HepG2 (cell line): ENCODE results near the gene KRTAP3-3. TPM values are rescaled to one million over a fixed set of nuclear protein-coding genes. Genes with fewer than 3 reads are reported as not detected.

Experiments used
- ATAC-seq: fragments of 200-7000 bp; cut with Tn5 transposase; 3 replicates; pipeline ENCODE4 v1.9.1; 2020; ENCODE audit warnings: mild to moderate bottlenecking, moderate library complexity
- BruUV-seq: library from RNA; stranded (reverse); fragments of 400-500 nt; replicated peaks from 2 replicates; lab custom pipeline; 2021; lab: Mats Ljungman, UMichigan
- CTCF ChIA-PET: fragments of 300-600 bp; formaldehyde crosslinking; extraction: SDS; loops from one replicate; lab custom pipeline; 2021; ENCODE audit warnings: low total read pairs, inconsistent platforms, low intra/inter-chr PET ratio; lab: Yijun Ruan, JAX
- POLR2A ChIA-PET: fragments of 350-600 bp; sonication (Branson Sonifier 250); formaldehyde crosslinking; loops from one replicate; lab custom pipeline; 2020; ENCODE audit warnings: antibody characterized with exemption, inconsistent platforms; lab: Yijun Ruan, JAX
- DNase-seq: peaks from one replicate; pipeline ENCODE4 v3.0.0-alpha.2; 2015; ENCODE audit warnings: low spot score
- FAIRE-seq: peaks from 3 replicates; lab custom pipeline; 2011; peaks lifted over from hg19 to GRCh38; lab: Jason Lieb, UNC
- H2AFZ ChIP-seq: one replicate; pipeline ENCODE4 v1.6.1; 2011; ENCODE audit warnings: low read length, inconsistent platforms
- H3K27ac ChIP-seq: fragments of 300-600 bp; 3 replicates; pipeline ENCODE4 v1.8.0; 2011; ENCODE audit warnings: mixed run types, mild to moderate bottlenecking, mixed read lengths, low read length, inconsistent platforms; ENCODE audit not compliant: insufficient read depth; ENCODE audit errors: extremely low read length
- H3K27me3 ChIP-seq, 2 experiments: fragments of 200-600 bp in 1 of 2; 2 replicates in 1 of 2; 3 replicates in 1 of 2; pipeline versions ENCODE4 v1.6.0 to v1.8.0; 2011; ENCODE audit warnings: low read length in 2 of 2, mild to moderate bottlenecking in 2 of 2, moderate library complexity in 2 of 2, inconsistent platforms in 1 of 2; ENCODE audit not compliant: insufficient read depth in 2 of 2, control insufficient read depth in 1 of 2
- H3K36me3 ChIP-seq, 2 experiments: fragments of 200-600 bp in 1 of 2; replicated peaks in 1 of 2; 2 replicates in 1 of 2; 3 replicates in 1 of 2; pipeline versions ENCODE4 v1.5.1 to v1.8.0; 2011; ENCODE audit warnings: low read length in 2 of 2, inconsistent platforms in 1 of 2; ENCODE audit not compliant: insufficient read depth in 2 of 2, control insufficient read depth in 1 of 2
- H3K4me1 ChIP-seq: 2 replicates; pipeline ENCODE4 v1.5.1; 2012; ENCODE audit warnings: low read length, inconsistent platforms; ENCODE audit not compliant: insufficient read depth
- H3K4me2 ChIP-seq: 2 replicates; pipeline ENCODE4 v1.6.0; 2011; ENCODE audit warnings: low read depth, low read length, inconsistent platforms
- H3K4me3 ChIP-seq, 3 experiments: fragments of 200-600 bp in 1 of 3; sonication (generic), shearing (Covaris generic) in 1 of 3; replicated peaks in 1 of 3; 2 replicates each; pipeline ENCODE4 v1.5.1; 2011 to 2016; ENCODE audit warnings: low read length in 3 of 3, inconsistent platforms in 2 of 3, low read depth in 2 of 3, mild to moderate bottlenecking in 2 of 3, control low read depth in 1 of 3, mixed read lengths in 1 of 3; ENCODE audit not compliant: insufficient read depth in 1 of 3
- H3K79me2 ChIP-seq: one replicate; pipeline ENCODE4 v1.6.1; 2011; ENCODE audit warnings: low read length, inconsistent platforms; ENCODE audit not compliant: insufficient read depth
- H3K9ac ChIP-seq: 2 replicates; pipeline ENCODE4 v1.6.0; 2011; ENCODE audit warnings: mild to moderate bottlenecking, low read depth, low read length, inconsistent platforms; ENCODE audit not compliant: insufficient read depth
- H3K9me3 ChIP-seq: 2 replicates; pipeline ENCODE4 v1.5.1; 2012; ENCODE audit warnings: mild to moderate bottlenecking, low read length
- H4K20me1 ChIP-seq: 2 replicates; pipeline ENCODE4 v1.6.0; 2011; ENCODE audit warnings: inconsistent platforms, mild to moderate bottlenecking, low read length, moderate library complexity; ENCODE audit not compliant: insufficient read depth
- BRCA1 ChIP-seq: sonication (generic); formaldehyde crosslinking; IDR thresholded peaks from 2 replicates; pipeline ENCODE4 v1.4.0; 2020; ENCODE audit warnings: missing genetic modification reagents
- CREB1 ChIP-seq, 2 experiments: fragments of 450-650 bp in 1 of 2; IDR thresholded peaks; 2 replicates each; pipeline ENCODE4 v1.6.1; 2016 to 2017; ENCODE audit warnings: control low read depth in 1 of 2, mild to moderate bottlenecking in 1 of 2, missing compliant biosample characterization in 1 of 2, missing genetic modification characterization in 1 of 2
- HOXA7 ChIP-seq: sonication (generic); formaldehyde crosslinking; IDR thresholded peaks from 2 replicates; pipeline ENCODE4 v1.8.1; 2022; ENCODE audit warnings: mild to moderate bottlenecking, missing genetic modification reagents, moderate library complexity
- JUND ChIP-seq: sonication (generic); formaldehyde crosslinking; IDR thresholded peaks from 2 replicates; pipeline ENCODE4 v1.8.0; 2022; ENCODE audit warnings: mild to moderate bottlenecking, missing genetic modification reagents
- KAT7 ChIP-seq: IDR thresholded peaks from 2 replicates; pipeline ENCODE4 v1.6.1; 2018; ENCODE audit warnings: borderline replicate concordance, missing compliant biosample characterization
- MTF2 ChIP-seq: sonication (generic); formaldehyde crosslinking; IDR thresholded peaks from 2 replicates; pipeline ENCODE4 v1.5.0; 2020; ENCODE audit warnings: missing genetic modification reagents, borderline replicate concordance
- MXD4 ChIP-seq: IDR thresholded peaks from 2 replicates; pipeline ENCODE4 v1.6.1; 2016; ENCODE audit warnings: mild to moderate bottlenecking, missing biosample characterization, missing genetic modification reagents
- NFKB2 ChIP-seq: sonication (generic); formaldehyde crosslinking; IDR thresholded peaks from 2 replicates; pipeline ENCODE4 v1.4.0; 2020; ENCODE audit warnings: missing genetic modification reagents, borderline replicate concordance
- POLR2AphosphoS5 ChIP-seq: IDR thresholded peaks from 2 replicates; pipeline ENCODE4 v1.6.1; 2012; ENCODE audit warnings: low read depth, low read length
- SOX13 ChIP-seq, 3 experiments: fragments of 450-650 bp in 1 of 3; sonication (generic) in 1 of 3; formaldehyde crosslinking in 1 of 3; IDR thresholded peaks in 2 of 3; conservative IDR thresholded peaks in 1 of 3; 2 replicates each; pipeline versions ENCODE4 v1.5.0 to v1.6.1; 2016 to 2020; ENCODE audit warnings: antibody characterized with exemption in 1 of 3, mild to moderate bottlenecking in 1 of 3, missing compliant biosample characterization in 1 of 3, missing genetic modification reagents in 1 of 3, moderate library complexity in 1 of 3
- SRY ChIP-seq: sonication (generic); formaldehyde crosslinking; IDR thresholded peaks from 2 replicates; pipeline ENCODE4 v1.8.0; 2022; ENCODE audit warnings: mild to moderate bottlenecking, missing genetic modification reagents
- ZBTB25 ChIP-seq: IDR thresholded peaks from 2 replicates; pipeline ENCODE4 v1.6.1; 2018; ENCODE audit warnings: missing genetic modification reagents
- ZBTB38 ChIP-seq: sonication (generic); formaldehyde crosslinking; IDR thresholded peaks from 2 replicates; pipeline ENCODE4 v1.5.1; 2020; ENCODE audit warnings: mild to moderate bottlenecking, missing genetic modification reagents
- ZFP90 ChIP-seq: sonication (generic); formaldehyde crosslinking; IDR thresholded peaks from 2 replicates; pipeline ENCODE4 v1.8.0; 2022; ENCODE audit warnings: missing genetic modification reagents, mild to moderate bottlenecking, inconsistent platforms, borderline replicate concordance
- ZNF263 ChIP-seq: sonication (generic); formaldehyde crosslinking; IDR thresholded peaks from 2 replicates; pipeline ENCODE4 v1.4.0; 2020; ENCODE audit warnings: missing genetic modification reagents
- ZNF282 ChIP-seq: fragments of 450-650 bp; IDR thresholded peaks from 2 replicates; pipeline ENCODE4 v1.6.1; 2018; ENCODE audit not compliant: partially characterized antibody
- ZNF704 ChIP-seq: sonication (generic); formaldehyde crosslinking; IDR thresholded peaks from 2 replicates; pipeline ENCODE4 v1.8.1; 2023; ENCODE audit warnings: mild to moderate bottlenecking, inconsistent platforms, moderate library complexity, missing genetic modification reagents, borderline replicate concordance
- ZNF878 ChIP-seq: sonication (generic); formaldehyde crosslinking; IDR thresholded peaks from 2 replicates; pipeline ENCODE4 v1.8.1; 2023; ENCODE audit warnings: mild to moderate bottlenecking, missing genetic modification reagents, moderate library complexity
- ZUFSP ChIP-seq: sonication (generic); formaldehyde crosslinking; IDR thresholded peaks from 2 replicates; pipeline ENCODE4 v1.9.0; 2021; ENCODE audit warnings: missing genetic modification reagents, mild to moderate bottlenecking, borderline replicate concordance
- WGBS: methylation state at CpG from one replicate; pipeline ENCODE4 v1.1.6; 2017; ENCODE audit warnings: low lambda C conversion rate; 5-methylcytosine and 5-hydroxymethylcytosine counted together
- in situ Hi-C: cut with HindIII; loops from 2 replicates; pipeline ENCODE4 v1.10.0; 2017; ENCODE audit warnings: low pct_unique_long_range_greater_than_20kb; ENCODE audit not compliant: extremely low pct_ligation_motif_present
- intact Hi-C: fragments of 100-400 bp; cut with micrococcal nuclease; formaldehyde crosslinking; loops from one replicate; pipeline ENCODE4 v1.10.0; 2022; ENCODE audit not compliant: unreplicated experiment
- polyA plus RNA-seq, 8 experiments: library from polyadenylated mRNA; depleted of rRNA in 3 of 8; stranded (reverse) in 7 of 8; unstranded in 1 of 8; fragments of >200 nt; fragmentation: Illumina TruSeq in 4 of 8; extraction: Trizol in 4 of 8; gene quantifications; 2 replicates each; pipeline versions ENCODE4 v1.2.1 to v1.2.3, GENCODE V29; 2011 to 2016; ENCODE audit warnings: low read depth in 4 of 8, missing spikeins in 1 of 8, mixed read lengths in 1 of 8; ENCODE audit not compliant: insufficient read depth in 1 of 8
- total RNA-seq, 5 experiments: library from RNA; depleted of rRNA; stranded (reverse); fragments of >200 nt; fragmentation: Illumina TruSeq; extraction: Trizol; gene quantifications; 2 replicates each; pipeline ENCODE4 v1.2.3, GENCODE V29; 2016; ENCODE audit warnings: low read depth in 1 of 5

KRTAP3-3 gene
- total and polyA plus RNA-seq, 2 of the 13 experiments (the other 11 are each of a cell fraction or from before 2014, with no cell fraction given), result not detected

GRCh38 chr17:41009301-41009760 is 15.4 kb upstream of the KRTAP3-3 start (continued):
- TF ChIP-seq ZBTB25 (peak; percentile 80), ZNF878 (CRISPR knock-in tag) (no peak; the same call in 1 of the 2 replicates), BRCA1 (no peak; the same call in 1 of the 2 replicates), CREB1 (IDR thresholded peaks at IDR 0.05) (no peak; the same call in 1 of the 2 replicates), CREB1 (CRISPR knock-in tag; IDR thresholded peaks at IDR 0.05) (peak; percentile 73)

- peak within 1 kb of the TSS; percentile 36 for H3K4me2 ChIP-seq
- TF ChIP-seq ZUFSP (CRISPR knock-in tag) (no peak), ZNF263 (CRISPR knock-in tag) (no peak), KAT7 (CRISPR knock-in tag) (0 out of 2 replicates have a peak, but pooled peaks have one; percentile 33), ZNF704 (CRISPR knock-in tag) (0 out of 2 replicates have a peak, but pooled peaks have one; percentile 28), JUND (CRISPR knock-in tag) (no peak), POLR2AphosphoS5 (no peak), SOX13 (IDR thresholded peaks at IDR 0.05) (no peak), SOX13 (CRISPR knock-in tag; conservative IDR thresholded peaks at IDR 0.05 in 1 of 2, IDR thresholded peaks at IDR 0.05 in 1 of 2) (no peak), ZNF282 (no peak), ZBTB38 (CRISPR knock-in tag) (peak; percentile 74; the same call in 1 of the 2 replicates), HOXA7 (CRISPR knock-in tag) (no peak), ZFP90 (CRISPR knock-in tag) (0 out of 2 replicates have a peak, but pooled peaks have one; percentile 16), MXD4 (CRISPR knock-in tag) (0 out of 2 replicates have a peak, but pooled peaks have one; percentile 12), NFKB2 (CRISPR knock-in tag) (0 out of 2 replicates have a peak, but pooled peaks have one; percentile 47), MTF2 (CRISPR knock-in tag) (no peak), SRY (CRISPR knock-in tag) (no peak)
Measured at GRCh38 chr17:41008811-41009210, 14.8 kb upstream of the KRTAP3-3 start, which contains the start of gene KRTAP3-1. Gene KRTAP3-1, minus strand, starts transcription at chr17:41009128. Its CDS starts 54 bp downstream, at chr17:41009074.

More at GRCh38 chr17:41008811-41009210, 14.8 kb upstream of the KRTAP3-3 start, which contains the start of gene KRTAP3-1:
- ChIA-PET CTCF (no interaction called here), POLR2A (interaction anchor here (1.6 to 2.1 kb wide), 3 partner anchors 50 to 107 kb away, joined by 7 to 15 read pairs (median 14); no protein-coding TSS in a partner anchor)
- peak within 1 kb of the TSS; percentile 70 for H3K27ac ChIP-seq
- no peak within 1 kb of the TSS; a peak in 1 of 6 replicates for H3K4me3 ChIP-seq
- in situ Hi-C loops (loop anchor here (5.0 kb wide), 1 partner anchor 48 kb away; the partner anchor contains the start of gene KRTAP2-2), intact Hi-C loops (loop anchor here (1.0 to 5.0 kb wide), 3 partner anchors 50 to 102 kb away; no protein-coding TSS in a partner anchor)
- H4K20me1 ChIP-seq, result no peaks in the 10 kb centered on the region
- DNase-seq, result peak; percentile 28
- no peaks in the 10 kb centered on the region for H3K27me3 ChIP-seq
- FAIRE-seq, result no peak
- 73% methylated on average over 8 of the region's 8 CpGs for WGBS
- peak; percentile 74 for ATAC-seq
- TSS peak; percentile 99 for BruUV-seq
- H2AFZ ChIP-seq, result no peak within 1 kb of the TSS
- H3K9ac ChIP-seq, result peak within 1 kb of the TSS; percentile 55
- no peaks in the 10 kb centered on the region for H3K79me2 ChIP-seq
- H3K36me3 ChIP-seq, result no peaks in the 10 kb centered on the region
- peaks cover 71% of the 10 kb centered on the region for H3K4me1 ChIP-seq
- H3K9me3 ChIP-seq, result no peaks in the 10 kb centered on the region
